LNCaP clone FGC (cell line): ENCODE data around the gene OLR1.

ENCODE experiments used
- DNase-seq: peaks from one replicate; pipeline ENCODE4 v3.0.0-alpha.2; 2011; ENCODE audit warnings: low read depth
- H3K4me3 ChIP-seq: 2 replicates; pipeline ENCODE4 v1.5.1; 2011; ENCODE audit warnings: mild to moderate bottlenecking, low read depth, low read length, control low read depth
- CTCF ChIP-seq: IDR thresholded peaks from 2 replicates; pipeline ENCODE4 v1.5.1; 2012; ENCODE audit warnings: mild to moderate bottlenecking; ENCODE audit not compliant: control insufficient read depth, insufficient read depth; ENCODE audit errors: extremely low read depth

OLR1 gene

GRCh38 chr12:10213168-10214135 lies 41.5 kb upstream of the OLR1 start:
- peak overlapping the region; percentile 73 for H3K4me3 ChIP-seq
- DNase-seq, result no peak
- no peak for TF ChIP-seq CTCF

GRCh38 chr12:10212739-10213131 lies 40.8 kb upstream of the OLR1 start, which contains the start of gene GABARAPL1:
Gene GABARAPL1, plus strand, starts transcription at chr12:10212877. Its CDS starts 253 bp downstream, at chr12:10213130.
- no peak for TF ChIP-seq CTCF
- peak within 1 kb of the TSS; percentile 73 for H3K4me3 ChIP-seq
- DNase-seq, result no peak

- no peak for TF ChIP-seq CTCF
- peak; percentile 96 for DNase-seq
- peak overlapping the region; percentile 73 for H3K4me3 ChIP-seq
Measured at GRCh38 chr12:10211940-10212738, 40.2 kb upstream of the OLR1 start.

- no peak for DNase-seq
- no peak for TF ChIP-seq CTCF
- no peak overlapping the region for H3K4me3 ChIP-seq
Measured at GRCh38 chr12:10211101-10211939, 39.4 kb upstream of the OLR1 start.

- no peak for DNase-seq
- no peak overlapping the region for H3K4me3 ChIP-seq
- TF ChIP-seq CTCF, result no peak
Measured at GRCh38 chr12:10210225-10210624, 38.3 kb upstream of the OLR1 start.

- no peak overlapping the region for H3K4me3 ChIP-seq
- TF ChIP-seq CTCF, result no peak
- DNase-seq, result no peak
Measured at GRCh38 chr12:10207136-10207535, 35.2 kb upstream of the OLR1 start.
